ENCODE results near the gene TTC23L. TPM values are rescaled to one million over a fixed set of nuclear protein-coding genes. Genes with fewer than 3 reads are reported as not detected.

The TTC23L gene
- total and polyA plus RNA-seq, 4 donors, result 0.51 to 4.4 (median 1.1) TPM

GRCh38 chr5:34791761-34792244, 47.2 kb upstream of the TTC23L start:
- no peak for ATAC-seq (ENCODE audit: insufficient read depth, low FRiP score)

DNA sequence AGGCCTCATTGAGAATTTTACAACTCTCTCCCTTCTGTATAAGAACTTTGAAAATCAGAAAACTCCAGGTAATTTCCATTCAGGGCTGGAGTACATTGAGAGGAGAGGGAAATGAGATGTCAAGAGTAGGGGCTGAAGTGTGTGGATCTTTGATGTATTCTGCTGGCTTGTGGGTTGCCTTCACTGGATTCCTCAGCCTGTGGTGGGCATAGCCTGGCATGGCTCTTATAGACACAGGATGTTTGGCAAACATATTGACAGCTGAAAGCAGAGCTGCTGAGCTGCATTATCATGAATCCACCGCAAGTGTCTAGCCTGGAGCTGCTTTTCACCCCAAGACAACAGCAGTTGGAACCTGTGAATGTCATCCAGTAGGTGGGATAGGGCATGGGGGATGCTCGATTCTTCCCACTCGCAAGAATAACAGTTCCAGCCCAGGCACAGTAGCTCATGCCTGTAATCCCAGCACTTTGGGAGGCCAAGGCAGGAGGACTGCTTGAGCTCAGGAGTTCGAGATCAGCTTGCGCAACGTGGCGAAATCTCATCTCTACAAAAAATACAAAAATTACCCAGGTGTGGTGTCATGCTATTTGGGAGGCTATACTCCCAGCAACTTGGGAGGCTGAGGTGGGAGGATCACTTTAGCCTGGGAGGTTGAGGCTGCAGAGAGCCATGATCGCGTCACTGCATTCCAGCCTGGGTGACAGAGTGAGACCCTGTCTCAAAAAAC, 36.0 kb upstream of the TTC23L start:
- Histone ChIP-seq H3K4me1 (ENCODE audit: control insufficient read depth in 5 of 5, insufficient read depth in 5 of 5, low read length in 5 of 5) (peaks cover 0 to 1% (median 0%) of the 10 kb centered on the region in 5 donors), H3K36me3 (ENCODE audit: control insufficient read depth in 4 of 4, insufficient read depth in 4 of 4, low read length in 4 of 4) (peaks cover 3 to 12% (median 7%) of the 10 kb centered on the region in 4 donors), H3K27ac (ENCODE audit: low read depth in 1 of 2, low read length in 1 of 2) (no peak overlapping the region), H3K4me3 (no peak overlapping the region), H3K27me3 (ENCODE audit: control insufficient read depth in 3 of 3, insufficient read depth in 3 of 3, low read length in 2 of 3) (no peaks in the 10 kb centered on the region), H3K9ac (ENCODE audit: insufficient read depth in 1 of 2, low read length in 2 of 2) (no peak overlapping the region), H3K9me3 (ENCODE audit: control insufficient read depth in 4 of 4, insufficient read depth in 3 of 4, low read length in 3 of 4) (no peaks in the 10 kb centered on the region)
- DNase-seq (no peak), ATAC-seq (ENCODE audit: insufficient read depth, low FRiP score) (no peak)
- WGBS, 2 donors, result 86 to 94% methylated on average over 9 of the region's 9 CpGs
- no peak for TF ChIP-seq CTCF (IDR thresholded peaks at IDR 0.05; ENCODE audit: control extremely low read depth, extremely low read depth)

More at GRCh38 chr5:34791761-34792244, 47.2 kb upstream of the TTC23L start:
- H3K9me3 ChIP-seq (ENCODE audit: control insufficient read depth in 4 of 4, insufficient read depth in 3 of 4, low read length in 3 of 4), result no peaks in the 10 kb centered on the region
- TF ChIP-seq CTCF (IDR thresholded peaks at IDR 0.05; ENCODE audit: control extremely low read depth, extremely low read depth), result no peak
- H3K4me1 ChIP-seq (ENCODE audit: control insufficient read depth in 5 of 5, insufficient read depth in 5 of 5, low read length in 5 of 5), result peaks cover 0 to 8% (median 0%) of the 10 kb centered on the region in 5 donors
- no peak overlapping the region for H3K4me3 ChIP-seq
- peaks cover 0 to 7% (median under 1%) of the 10 kb centered on the region in 4 donors for H3K36me3 ChIP-seq (ENCODE audit: control insufficient read depth in 4 of 4, insufficient read depth in 4 of 4, low read length in 4 of 4)
- no peaks in the 10 kb centered on the region for H3K27me3 ChIP-seq (ENCODE audit: control insufficient read depth in 3 of 3, insufficient read depth in 3 of 3, low read length in 2 of 3)
- 85 to 91% methylated on average over 5 of the region's 5 CpGs for WGBS, 2 donors
- no peak overlapping the region for H3K27ac ChIP-seq (ENCODE audit: low read depth in 1 of 2, low read length in 1 of 2)
- H3K9ac ChIP-seq (ENCODE audit: insufficient read depth in 1 of 2, low read length in 2 of 2), result no peak overlapping the region
- DNase-seq, result no peak

DNA sequence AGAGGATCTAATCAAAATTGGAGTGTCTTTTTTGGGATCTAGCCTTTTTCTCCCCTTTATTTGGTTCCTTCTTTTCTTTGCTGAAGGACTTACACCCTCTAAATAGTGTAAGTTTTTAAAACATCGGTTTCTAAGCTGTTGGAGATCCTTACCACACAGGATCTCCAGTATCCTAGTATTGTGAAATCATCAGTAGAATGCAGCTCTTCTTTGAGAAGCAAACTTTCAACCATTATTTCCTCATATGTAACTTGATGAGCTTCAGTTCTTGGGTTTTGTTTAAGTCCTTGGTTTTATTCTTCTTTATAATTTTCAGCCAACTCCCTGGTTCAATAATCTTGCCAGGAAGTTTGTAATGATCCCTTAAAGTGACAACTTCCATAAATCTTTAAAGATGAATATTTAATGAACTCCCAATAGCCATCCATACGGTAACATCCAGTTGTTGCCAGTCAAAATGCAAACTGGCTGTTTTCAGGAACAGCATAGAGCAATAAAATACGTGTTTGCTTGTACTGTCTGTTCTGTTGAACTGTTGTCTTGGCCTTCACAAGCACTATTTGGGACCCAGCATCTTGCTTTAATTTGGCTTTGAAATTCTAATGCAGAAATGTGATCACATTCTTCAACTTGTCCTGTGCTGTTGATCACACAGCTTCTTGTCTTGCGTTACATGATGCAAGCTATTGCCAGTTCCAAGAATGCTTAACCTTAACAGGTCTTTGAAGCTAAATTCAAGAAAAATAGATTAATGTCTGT, 34.8 kb upstream of the TTC23L start:
- H3K27me3 ChIP-seq (ENCODE audit: control insufficient read depth in 3 of 3, insufficient read depth in 3 of 3, low read length in 2 of 3), result no peaks in the 10 kb centered on the region
- 71 to 84% methylated on average over 4 of the region's 4 CpGs for WGBS, 2 donors
- TF ChIP-seq CTCF (IDR thresholded peaks at IDR 0.05; ENCODE audit: control extremely low read depth, extremely low read depth), result no peak
- no peak overlapping the region for H3K4me3 ChIP-seq
- H3K36me3 ChIP-seq (ENCODE audit: control insufficient read depth in 4 of 4, insufficient read depth in 4 of 4, low read length in 4 of 4), result peaks cover 3 to 9% (median 7%) of the 10 kb centered on the region in 4 donors
- no peak overlapping the region for H3K27ac ChIP-seq (ENCODE audit: low read depth in 1 of 2, low read length in 1 of 2)
- no peaks in the 10 kb centered on the region for H3K9me3 ChIP-seq (ENCODE audit: control insufficient read depth in 4 of 4, insufficient read depth in 3 of 4, low read length in 3 of 4)
- no peak overlapping the region for H3K9ac ChIP-seq (ENCODE audit: insufficient read depth in 1 of 2, low read length in 2 of 2)
- no peak for ATAC-seq (ENCODE audit: insufficient read depth, low FRiP score)
- peaks cover 0 to 5% (median 0%) of the 10 kb centered on the region in 5 donors for H3K4me1 ChIP-seq (ENCODE audit: control insufficient read depth in 5 of 5, insufficient read depth in 5 of 5, low read length in 5 of 5)
- DNase-seq, result peak in 1 of 3 donors; percentile 29
